HG02759 (cell line): ENCODE data around the gene CDC6.

ENCODE experiments used
- ATAC-seq: cut with Tn5 transposase; IDR thresholded peaks from one replicate; pipeline ENCODE4 v1.9.1; 2021; ENCODE audit warnings: mild to moderate bottlenecking, moderate library complexity; ENCODE audit not compliant: unreplicated experiment

CDC6 gene

DNA sequence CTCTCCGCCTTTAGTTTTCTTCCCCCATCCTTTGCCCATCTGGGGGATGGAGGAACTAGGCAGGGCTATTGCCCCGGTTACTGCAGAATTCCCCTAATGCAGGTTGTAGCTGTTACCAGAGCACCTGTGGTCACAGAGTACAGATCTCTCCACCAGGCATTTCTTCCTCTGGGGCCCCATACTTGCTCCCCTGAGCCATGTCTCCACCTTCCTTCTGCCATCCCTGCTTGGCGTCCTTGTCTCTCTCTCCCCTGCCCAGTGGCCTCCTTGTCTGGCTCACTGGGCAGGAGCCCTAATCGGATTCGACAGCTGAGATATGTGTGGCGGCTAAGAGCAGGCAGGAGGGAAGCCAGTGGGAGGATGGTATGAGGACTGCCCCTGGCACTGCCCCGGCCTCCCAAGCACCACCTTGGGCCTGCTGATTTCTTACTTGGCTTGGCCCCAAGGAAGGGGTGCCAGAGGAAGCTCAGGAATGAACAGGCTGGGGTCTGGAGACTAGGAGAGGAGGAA lies 23.3 kb downstream of the CDC6 start:
- no peak for ATAC-seq

DNA sequence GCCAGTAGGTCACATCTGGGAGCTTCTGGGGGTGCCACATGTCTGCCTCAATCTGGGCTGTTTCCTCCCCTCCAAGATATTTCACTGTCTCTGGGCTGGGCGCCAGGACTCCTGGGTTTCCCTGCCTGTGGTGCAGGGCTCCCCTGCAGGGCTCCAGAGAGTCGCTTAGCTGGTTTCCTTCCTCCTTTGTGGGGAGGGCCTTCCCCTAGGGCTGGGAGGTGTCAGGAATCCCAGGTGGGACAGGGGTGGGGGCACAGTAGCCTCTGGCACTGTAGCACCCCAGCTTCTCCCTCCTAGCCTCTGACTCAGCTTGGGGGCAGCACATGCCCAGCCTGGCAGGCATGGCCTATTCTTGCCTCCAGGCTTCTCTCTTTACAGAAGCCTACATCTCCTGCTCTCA lies 23.9 kb downstream of the CDC6 start:
- ATAC-seq: no peak

DNA sequence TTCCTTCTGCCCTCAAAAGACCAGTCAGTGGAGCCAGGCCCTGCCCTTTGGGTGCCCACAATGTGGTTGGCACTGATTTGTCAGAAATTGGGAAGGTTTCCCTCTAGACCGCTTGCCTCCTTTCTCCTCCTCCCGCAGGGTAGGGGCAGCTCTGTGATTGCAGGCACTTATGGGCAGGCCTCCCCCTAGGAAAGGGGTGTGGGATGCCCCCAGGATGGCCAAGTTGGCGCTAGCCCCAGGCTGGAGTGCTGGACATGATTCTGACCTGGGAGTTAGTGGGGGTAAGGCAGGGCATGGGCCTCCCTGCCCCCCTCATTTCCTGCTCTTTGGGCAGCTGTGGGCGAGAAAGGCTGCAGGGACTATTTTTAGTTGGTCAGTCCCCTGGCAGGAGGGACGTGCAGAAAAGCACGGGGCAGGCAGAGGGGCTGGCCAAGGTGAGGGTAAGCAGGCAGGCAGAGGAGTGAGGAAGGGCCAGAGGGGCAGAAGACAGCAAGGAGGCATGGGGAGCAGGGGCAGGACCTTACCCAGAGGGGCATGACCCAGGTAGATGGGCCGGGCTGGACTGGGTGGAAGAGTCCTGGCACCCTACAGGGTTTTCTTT lies 24.6 kb downstream of the CDC6 start:
- peak; percentile 34 for ATAC-seq

DNA sequence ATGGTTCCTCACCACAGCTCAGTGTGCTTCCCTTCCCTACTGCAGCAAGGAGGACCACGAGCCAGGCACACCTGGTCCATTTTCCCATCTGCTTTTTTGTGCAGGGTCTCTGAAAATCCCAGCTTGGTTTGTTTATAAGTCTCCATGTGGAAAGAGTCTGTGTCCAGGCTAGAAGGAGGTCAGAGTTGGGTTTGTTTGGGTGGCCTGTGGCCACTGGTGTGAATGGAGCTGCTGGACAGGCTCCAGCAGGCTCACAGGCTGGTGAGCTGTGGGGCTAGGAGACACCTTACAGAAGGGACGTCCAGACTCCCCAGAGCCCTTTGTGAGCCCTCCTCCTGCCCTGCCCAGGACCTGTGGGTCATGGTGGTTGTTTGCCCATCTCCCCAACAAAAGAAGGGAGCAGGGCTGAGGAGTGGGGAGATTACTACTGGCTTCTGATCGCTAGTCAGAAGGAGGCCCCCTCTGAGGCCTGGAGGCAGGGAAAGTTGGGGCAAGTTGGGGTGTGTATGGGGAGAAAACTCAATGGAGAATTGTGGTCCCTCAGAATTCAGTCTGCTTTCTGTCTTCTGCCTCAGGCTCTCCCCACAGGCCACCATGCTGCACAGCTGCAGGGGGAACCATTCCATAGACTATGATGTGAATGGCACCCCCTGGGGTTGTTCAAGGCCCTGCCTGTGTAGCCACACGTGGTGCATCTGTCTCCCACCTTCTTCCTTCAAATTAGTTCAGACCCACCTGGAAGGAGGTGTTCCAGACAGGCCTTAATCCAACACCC lies 25.4 kb downstream of the CDC6 start:
- ATAC-seq: no peak

DNA sequence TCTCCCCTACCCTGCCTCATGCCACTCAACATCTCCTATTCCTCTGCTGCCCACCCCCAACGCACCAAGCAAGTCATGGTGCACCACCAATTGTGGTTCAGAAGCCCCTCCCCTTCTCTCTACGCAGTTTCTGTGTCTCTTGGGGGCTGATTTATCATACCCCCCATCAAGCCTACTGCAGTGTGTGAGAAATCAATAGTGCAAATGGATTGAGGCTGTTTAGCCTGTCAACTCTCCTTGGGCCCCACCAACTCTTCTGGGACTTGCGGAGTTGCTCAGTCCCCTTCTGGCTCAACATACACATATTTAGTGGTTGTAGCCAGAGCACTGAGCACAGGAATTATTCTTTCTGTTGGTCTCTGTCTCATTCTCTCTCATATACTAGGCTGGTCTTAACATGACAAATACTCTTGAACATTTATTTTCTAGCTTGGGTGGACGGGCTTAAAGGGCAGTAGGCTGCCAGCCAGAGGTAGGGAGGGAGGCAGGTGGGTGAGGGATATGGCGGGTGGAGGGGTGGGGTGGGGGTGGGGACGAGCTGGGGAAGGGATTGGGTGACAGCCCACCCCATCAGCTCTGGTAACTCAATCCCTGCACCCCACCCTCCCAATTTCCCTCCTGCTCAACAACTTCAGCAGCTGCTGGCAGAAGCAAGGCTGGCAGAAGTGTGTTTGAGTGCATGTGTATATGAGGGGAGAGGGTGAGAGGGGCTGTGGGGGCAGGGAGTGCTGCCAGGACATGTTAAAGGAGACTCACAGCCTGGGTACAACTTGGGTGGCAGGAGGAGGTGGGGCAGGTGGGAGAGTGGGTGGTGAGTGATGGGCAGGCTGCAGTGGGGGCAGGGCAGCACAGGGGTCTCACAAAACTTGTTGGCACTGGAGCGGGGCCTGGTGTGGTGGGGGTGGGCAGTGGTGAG lies 26.2 kb downstream of the CDC6 start:
- ATAC-seq: no peak

DNA sequence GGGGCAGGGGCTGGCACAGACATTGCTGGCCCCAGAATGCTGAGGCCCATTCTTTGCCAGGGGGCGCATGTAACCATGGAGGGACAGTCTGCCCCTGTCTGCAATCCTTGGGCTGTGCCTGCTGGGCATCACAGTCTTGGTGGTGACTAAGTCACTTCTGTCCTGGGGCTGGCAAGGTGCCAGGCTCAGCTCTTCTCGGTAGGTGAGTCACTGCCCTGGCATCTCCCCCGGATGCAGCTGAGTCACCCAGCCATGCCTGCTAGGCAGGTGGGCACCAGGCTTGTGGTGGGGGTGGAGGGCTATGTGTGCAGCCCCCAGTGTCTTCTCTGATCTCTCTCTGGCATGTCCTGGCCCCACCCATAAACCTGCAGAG lies 26.9 kb downstream of the CDC6 start:
- ATAC-seq: no peak

DNA sequence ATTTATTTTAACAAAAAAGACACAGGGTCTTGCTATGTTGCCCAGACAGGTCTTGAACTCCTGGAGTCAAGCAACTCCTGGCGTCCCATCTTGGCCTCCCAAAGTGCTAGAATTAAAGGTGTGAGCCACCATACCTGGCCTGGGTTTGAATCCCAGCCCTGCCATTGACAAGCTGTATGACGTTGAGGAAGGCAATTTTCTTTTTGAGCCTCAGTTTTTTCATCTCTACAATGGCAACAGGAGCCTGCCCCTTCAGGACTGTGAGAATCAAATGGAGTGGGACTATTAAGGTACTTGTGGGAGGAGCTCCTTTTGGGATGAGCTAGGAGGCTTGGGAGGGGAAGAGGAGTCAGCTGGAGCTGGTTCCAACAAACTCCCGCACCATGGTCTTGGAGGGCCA lies 27.5 kb downstream of the CDC6 start:
- ATAC-seq: no peak

DNA sequence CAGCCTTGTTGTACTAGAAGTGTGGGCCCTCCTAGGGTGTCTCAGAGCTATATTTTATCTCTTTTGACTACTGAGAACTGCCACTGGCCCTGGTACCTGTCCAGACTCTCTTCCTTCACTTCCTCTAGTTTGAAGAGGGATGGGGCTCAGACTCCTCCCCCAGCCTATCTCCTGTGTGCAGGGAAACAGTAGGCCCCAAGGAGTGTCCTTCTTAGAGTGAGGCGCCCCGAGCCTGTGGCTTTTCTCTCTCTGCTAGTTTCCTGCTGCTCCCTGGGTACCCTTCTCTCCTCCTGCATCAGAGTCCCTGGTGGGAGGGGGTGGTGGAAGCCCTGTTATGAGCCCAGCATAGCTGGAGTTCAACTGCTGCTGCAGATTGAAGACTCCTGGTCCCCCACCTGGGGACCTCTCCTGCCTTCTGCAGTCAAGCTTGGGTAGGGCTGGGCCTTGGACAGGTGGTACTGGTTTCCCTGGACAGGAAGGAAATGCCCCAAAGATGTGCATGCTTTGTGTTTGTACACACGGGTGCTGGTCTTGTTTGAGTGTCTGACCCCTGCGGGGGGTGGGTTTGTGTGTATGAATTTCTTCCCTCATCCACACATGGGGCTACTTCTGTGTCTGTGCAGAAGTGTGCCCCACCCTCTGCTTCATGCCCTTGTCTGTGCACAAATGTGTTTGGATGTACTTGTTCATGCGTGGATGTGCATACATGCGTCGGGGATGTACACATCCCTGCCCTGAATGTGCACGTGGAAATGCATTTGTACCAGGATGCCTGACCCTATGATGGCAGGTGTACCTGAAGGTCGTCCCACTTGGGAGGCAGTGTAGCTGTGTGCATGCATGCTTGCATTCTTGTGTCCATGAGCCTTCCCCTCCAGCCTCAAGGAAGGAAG lies 28.2 kb downstream of the CDC6 start:
- ATAC-seq: no peak

DNA sequence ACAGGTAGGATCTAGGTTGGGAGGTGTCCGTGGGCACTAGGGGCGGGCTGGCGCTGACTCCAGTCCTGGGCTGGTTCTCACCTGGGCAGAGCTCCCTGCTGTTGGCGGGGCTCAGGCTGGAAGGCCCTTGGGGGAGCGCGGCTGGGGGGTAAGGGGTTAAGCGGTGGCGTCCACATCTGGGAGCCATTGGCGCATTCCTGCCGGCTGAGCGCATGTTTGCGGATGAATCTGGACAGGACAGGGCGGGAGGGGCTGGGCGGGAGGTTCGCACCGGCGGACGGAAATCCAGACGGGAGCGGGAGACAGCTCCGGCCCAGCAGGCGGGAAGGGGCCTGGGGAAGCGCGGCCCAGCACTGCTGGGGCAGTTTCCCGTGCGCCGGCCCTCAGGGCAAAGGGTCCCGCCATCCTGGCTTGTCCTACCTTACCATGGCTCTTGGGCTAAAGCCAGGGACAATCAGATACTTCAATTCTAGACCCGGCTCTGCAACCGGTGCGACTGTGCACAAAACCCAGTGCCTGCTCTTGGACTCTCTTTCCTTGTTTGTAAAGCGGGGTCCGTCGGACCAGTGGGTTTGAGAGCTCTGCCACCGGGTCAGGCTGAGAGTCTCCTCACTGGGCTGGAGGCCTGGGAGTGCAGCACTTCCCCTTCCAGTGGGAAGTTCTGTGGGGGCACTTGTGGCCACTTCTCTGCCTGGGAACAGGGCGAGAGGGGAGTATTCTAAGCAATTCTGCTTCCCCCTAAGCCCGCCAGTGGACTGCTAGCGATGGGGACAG lies 29.1 kb downstream of the CDC6 start:
- no peak for ATAC-seq

DNA sequence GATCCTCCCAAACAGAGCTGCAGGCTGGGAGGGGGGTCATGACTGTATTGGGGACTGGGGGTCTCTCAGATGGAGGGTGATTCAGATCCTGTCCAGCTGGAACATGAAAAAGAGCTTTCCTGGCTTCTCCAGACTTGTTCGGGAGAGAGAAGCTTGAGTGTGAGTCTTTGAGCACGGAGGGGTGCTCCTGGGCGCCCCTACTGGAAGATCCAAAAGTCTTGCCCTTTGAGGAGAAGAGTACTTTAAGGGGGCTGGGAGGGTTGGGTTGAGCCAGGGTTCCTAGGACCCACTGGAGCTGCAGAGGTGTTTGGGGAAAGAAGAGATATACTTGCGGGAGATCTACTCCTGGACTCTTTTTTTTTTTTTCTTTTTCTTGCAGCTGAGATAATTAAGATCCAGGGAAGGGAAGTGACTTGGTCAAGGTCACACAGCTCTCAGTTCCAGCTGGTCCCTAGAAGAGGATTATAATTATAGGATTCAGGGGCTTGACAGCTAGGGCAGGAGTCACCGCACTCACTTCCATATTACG lies 29.7 kb downstream of the CDC6 start:
- ATAC-seq: no peak

DNA sequence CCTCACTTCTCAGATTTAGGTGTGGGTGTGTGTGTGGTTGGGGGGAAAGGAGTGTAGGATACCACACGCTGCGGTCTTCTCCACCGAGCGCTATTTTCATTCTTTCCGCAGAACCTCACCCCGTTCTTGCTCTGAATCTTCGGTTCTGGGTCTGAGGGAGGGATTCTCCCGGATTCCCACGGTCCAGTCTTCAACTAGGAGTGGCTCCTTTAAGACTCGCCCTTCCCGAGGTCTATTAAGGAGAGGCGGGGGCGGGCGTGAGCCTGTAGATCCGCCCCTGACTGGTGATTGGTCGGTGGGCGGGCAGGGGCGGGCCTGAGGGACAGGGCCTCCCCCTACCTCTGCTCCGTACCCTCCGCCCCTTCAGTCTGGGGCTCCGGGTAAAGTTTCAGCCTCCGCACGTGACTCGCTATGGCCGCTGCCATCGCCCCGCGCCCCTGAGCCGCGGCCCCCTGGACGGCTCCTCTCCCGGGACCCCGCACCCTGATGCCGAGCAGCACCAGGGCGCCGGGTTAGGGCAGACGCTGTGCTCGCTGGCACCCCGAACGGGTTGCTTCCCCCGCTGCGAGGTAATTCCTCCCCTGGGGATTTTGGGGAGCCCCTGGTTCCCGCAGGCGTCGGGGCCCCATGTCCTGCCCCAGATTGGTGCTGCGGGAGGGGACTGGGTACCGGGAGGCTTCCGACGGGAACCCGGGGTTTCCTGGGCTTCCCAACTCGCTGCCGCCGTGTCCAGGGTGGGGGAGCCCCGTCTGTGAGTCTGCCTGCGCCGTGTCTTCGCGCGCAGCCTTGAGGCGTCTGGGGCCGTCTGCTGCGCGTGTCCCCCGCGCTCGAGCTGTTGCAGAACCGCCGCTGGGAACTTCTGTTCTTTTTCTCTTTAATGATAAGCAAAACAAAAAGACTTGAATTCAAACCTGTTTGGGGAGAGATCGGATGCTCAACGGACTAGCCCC lies 30.5 kb downstream of the CDC6 start:
- peak; percentile 66 for ATAC-seq

DNA sequence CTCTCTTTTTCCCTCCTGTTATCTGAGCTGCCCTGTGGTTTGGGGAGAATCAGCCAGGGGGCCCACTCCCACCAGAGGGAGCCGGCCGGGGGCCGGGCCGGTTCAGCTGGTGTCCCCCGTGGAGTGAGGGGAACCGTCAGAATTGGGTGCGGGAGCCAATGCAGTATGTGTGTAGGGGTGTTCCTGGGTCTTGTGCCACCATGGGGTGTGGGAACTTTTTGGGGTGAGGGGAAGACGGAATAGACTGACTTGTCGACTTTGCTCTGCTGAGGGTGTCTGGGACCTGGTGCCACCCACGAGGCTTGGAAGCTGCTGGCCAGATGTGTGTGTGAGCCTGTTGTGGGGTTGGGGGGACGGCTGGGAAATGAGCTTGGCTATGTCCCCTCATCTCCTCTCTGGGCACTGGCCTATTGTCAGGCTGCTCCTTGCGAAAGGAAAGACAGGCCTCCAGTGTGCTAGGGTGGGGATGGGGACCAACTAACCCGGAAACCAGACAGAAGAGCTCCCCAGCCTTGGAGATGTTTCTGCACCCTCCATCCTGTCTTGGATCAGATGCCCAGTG lies 31.2 kb downstream of the CDC6 start:
- ATAC-seq: no peak

DNA sequence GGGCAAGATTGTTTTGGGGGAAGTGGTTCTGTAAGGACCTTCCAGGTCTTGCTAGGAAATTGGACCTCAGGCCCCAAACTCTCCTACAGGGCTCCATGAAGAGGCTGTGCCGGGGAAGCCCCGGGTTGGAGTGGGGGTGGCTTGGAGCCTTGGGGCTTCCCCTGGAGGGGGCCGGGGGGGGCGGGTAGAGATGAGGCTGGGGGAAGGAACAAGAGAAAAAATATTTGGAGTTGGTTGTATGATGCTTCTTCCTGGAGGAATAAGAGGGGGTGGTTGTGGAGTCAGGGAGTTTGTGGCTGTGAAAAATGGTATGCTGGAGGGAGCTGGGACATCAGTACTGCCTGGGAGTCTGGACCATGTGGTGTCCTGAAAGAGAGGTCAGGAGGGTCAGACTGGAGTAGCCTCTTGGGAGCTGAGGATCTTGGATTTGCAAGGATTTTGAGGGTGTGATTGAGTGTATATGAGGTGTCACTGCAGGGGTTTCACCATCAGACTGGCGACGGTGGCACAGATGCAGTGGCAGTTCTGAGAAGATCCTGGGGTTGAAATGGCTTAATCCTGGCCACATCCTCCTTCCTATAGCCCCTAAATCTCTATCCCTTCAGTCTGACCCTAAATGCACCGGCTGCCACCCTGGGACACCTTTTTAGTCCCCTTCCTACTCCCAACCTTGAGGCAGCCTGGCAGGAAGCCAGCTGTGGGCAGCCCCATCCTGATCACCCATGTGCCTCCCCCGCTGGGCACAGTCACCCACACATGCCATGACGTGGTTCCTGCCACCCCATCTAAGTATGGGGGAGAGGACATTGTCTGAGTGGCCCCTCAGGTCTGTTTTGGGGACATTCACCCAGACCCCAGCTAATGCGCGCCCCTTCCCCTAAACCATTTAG lies 32.2 kb downstream of the CDC6 start:
- no peak for ATAC-seq

DNA sequence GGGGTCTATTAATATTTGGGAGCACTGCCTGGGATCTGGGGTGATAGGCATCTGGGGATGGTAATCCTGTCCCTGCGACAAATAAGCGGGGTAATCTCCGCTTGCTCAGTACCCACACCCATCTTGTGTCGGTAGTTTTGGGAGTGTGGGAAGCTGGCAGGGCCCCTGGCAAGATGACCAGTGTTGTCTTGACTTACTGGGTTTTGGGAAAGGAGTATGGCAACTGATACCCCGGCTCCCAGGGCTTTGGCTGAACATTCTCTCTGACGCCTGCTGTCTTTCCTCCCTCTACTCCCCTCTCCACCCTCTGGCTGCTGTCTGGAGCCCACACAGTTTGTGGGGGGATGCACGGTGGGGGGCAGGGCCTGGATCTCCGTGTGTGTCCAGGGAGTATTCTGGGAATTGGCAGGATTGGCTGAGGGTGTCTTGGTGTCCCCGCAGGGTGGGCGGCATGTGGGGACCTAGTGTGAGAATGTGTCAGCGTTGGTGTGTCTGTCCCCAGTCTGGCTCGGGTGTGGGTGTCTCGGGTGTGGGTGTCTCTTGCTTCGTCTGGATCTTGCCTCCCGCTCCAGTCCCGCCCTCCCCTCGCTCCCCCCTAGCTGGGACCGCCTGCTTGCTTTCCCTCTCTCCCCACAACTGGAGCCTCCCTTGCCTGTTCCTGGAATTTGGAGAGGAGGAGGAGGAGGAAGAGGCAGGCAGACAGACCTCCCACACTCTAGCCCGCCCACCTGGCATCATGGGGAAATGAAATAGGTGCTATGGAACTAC lies 33.3 kb downstream of the CDC6 start:
- ATAC-seq: no peak

DNA sequence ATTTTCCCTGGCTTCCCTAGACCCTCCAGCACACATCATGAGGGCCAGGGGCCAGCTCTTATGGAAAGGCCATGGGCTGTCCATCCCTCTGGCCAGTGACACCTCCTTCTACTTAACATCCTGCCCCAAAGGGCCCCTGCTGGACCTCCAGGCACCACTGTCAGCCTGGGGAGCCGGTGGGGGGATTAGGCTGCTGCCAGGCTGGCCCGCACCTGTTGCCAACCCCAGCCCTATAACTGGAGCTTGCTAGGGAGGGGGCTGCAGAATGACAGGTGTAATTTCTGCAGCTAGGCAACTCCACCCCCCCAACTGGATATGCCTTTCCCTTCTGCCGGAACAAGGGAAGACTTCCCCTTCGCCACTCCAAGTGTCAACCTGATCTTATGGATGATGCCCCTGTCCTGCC lies 33.8 kb downstream of the CDC6 start:
- no peak for ATAC-seq

DNA sequence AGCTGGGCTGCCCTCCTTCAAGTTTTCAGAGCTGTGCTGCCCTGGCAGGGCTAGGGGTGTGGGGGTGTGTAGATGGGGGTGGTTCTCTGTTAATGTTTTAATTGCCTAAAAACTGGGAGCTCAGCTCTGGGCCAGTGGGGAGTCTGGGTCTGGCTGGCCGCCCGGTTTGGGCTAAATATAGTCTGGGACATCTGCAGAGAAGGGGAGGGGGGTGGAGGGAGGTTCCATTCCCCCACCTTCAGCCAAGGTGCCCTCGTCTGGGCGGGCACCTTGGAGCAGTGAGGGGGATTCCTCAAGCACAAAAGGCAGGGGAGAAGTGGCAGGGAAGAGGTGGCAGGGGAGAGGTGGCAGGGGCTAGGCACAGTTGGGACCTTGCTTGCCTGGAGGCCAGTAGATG lies 34.3 kb downstream of the CDC6 start:
- ATAC-seq: no peak
